Effector memory CD4-positive, alpha-beta T cell (primary cell): ENCODE results near the gene HYCC1.
"Not testable (repeated sequence)": the region's sequence is repeated elsewhere in the genome, so short reads cannot be mapped to it uniquely, and the experiment has no call there.

Source experiments
- DNase-seq, 3 donors: peaks; one replicate each; pipeline ENCODE4 v3.0.0-alpha.2; 2020
- H3K27ac ChIP-seq: 2 replicates; pipeline ENCODE4 v1.7.0; 2013; ENCODE audit warnings: mild to moderate bottlenecking, low read length, moderate library complexity; ENCODE audit not compliant: insufficient read depth, poor library complexity, severe bottlenecking
- H3K27me3 ChIP-seq: replicated peaks from 2 replicates; pipeline ENCODE4 v1.7.0; 2013; ENCODE audit warnings: mild to moderate bottlenecking, low read length; ENCODE audit not compliant: insufficient read depth, control insufficient read depth, poor library complexity, severe bottlenecking
- H3K36me3 ChIP-seq: 2 replicates; pipeline ENCODE4 v1.7.0; 2013; ENCODE audit warnings: mild to moderate bottlenecking, low read length, moderate library complexity; ENCODE audit not compliant: control insufficient read depth, insufficient read depth
- H3K4me1 ChIP-seq: 2 replicates; pipeline ENCODE4 v1.7.0; 2013; ENCODE audit warnings: low read length, mild to moderate bottlenecking; ENCODE audit not compliant: control insufficient read depth, insufficient read depth, poor library complexity, severe bottlenecking
- H3K4me3 ChIP-seq: 2 replicates; pipeline ENCODE4 v1.7.0; 2013; ENCODE audit warnings: low read length, low read depth, mild to moderate bottlenecking; ENCODE audit not compliant: insufficient read depth, poor library complexity, severe bottlenecking
- H3K9me3 ChIP-seq: 2 replicates; pipeline ENCODE4 v1.7.0; 2013; ENCODE audit warnings: mild to moderate bottlenecking, low read length, moderate library complexity; ENCODE audit not compliant: control insufficient read depth

The HYCC1 gene

GRCh38 chr7:23039674-23040073 is 25.7 kb upstream of the HYCC1 start:
- not testable (repeated sequence) for H3K27ac ChIP-seq, H3K4me3 ChIP-seq, DNase-seq, H3K27me3 ChIP-seq, H3K9me3 ChIP-seq, H3K36me3 ChIP-seq, H3K4me1 ChIP-seq

GRCh38 chr7:23035542-23036371 is 21.8 kb upstream of the HYCC1 start:
- H3K4me3 ChIP-seq, H3K4me1 ChIP-seq, DNase-seq, H3K27ac ChIP-seq, H3K9me3 ChIP-seq, H3K36me3 ChIP-seq, H3K27me3 ChIP-seq: not testable (repeated sequence)

GRCh38 chr7:23027261-23027660 is 13.3 kb upstream of the HYCC1 start:
- Histone ChIP-seq H3K27ac (no peak overlapping the region), H3K9me3 (no peaks in the 10 kb centered on the region), H3K27me3 (no peaks in the 10 kb centered on the region), H3K36me3 (no peaks in the 10 kb centered on the region), H3K4me1 (no peaks in the 10 kb centered on the region), H3K4me3 (no peak overlapping the region)
- DNase-seq, result no peak

GRCh38 chr7:23026164-23026563 is 12.2 kb upstream of the HYCC1 start:
- Histone ChIP-seq H3K27ac (no peak overlapping the region), H3K36me3 (no peaks in the 10 kb centered on the region), H3K4me1 (peaks cover 1% of the 10 kb centered on the region), H3K9me3 (no peaks in the 10 kb centered on the region), H3K4me3 (no peak overlapping the region), H3K27me3 (no peaks in the 10 kb centered on the region)
- DNase-seq, result no peak

GRCh38 chr7:23024454-23024853 is 10.5 kb upstream of the HYCC1 start:
- H3K27me3 ChIP-seq, result no peaks in the 10 kb centered on the region
- no peak for DNase-seq
- no peaks in the 10 kb centered on the region for H3K36me3 ChIP-seq
- no peaks in the 10 kb centered on the region for H3K9me3 ChIP-seq
- H3K4me1 ChIP-seq, result peaks cover 9% of the 10 kb centered on the region
- H3K4me3 ChIP-seq, result no peak overlapping the region
- H3K27ac ChIP-seq, result no peak overlapping the region

GRCh38 chr7:23022851-23023250 is 8.9 kb upstream of the HYCC1 start:
- no peak for DNase-seq
- H3K27me3 ChIP-seq, result no peaks in the 10 kb centered on the region
- peaks cover 9% of the 10 kb centered on the region for H3K4me1 ChIP-seq
- no peak overlapping the region for H3K27ac ChIP-seq
- no peak overlapping the region for H3K4me3 ChIP-seq
- no peaks in the 10 kb centered on the region for H3K9me3 ChIP-seq
- H3K36me3 ChIP-seq, result no peaks in the 10 kb centered on the region

GRCh38 chr7:23022258-23022769 is 8.4 kb upstream of the HYCC1 start:
- Histone ChIP-seq H3K27me3 (no peaks in the 10 kb centered on the region), H3K27ac (no peak overlapping the region), H3K36me3 (no peaks in the 10 kb centered on the region), H3K9me3 (no peaks in the 10 kb centered on the region), H3K4me1 (peaks cover 9% of the 10 kb centered on the region), H3K4me3 (no peak overlapping the region)
- no peak for DNase-seq

- H3K36me3 ChIP-seq, result no peaks in the 10 kb centered on the region
- no peaks in the 10 kb centered on the region for H3K9me3 ChIP-seq
- DNase-seq, result no peak
- no peak overlapping the region for H3K4me3 ChIP-seq
- no peak overlapping the region for H3K27ac ChIP-seq
- peaks cover 9% of the 10 kb centered on the region for H3K4me1 ChIP-seq
- H3K27me3 ChIP-seq, result no peaks in the 10 kb centered on the region
These were observed 7.7 kb upstream of the HYCC1 start for GRCh38 chr7:23021596-23021995.

- Histone ChIP-seq H3K4me3 (no peak overlapping the region), H3K27ac (no peak overlapping the region), H3K9me3 (no peaks in the 10 kb centered on the region), H3K36me3 (no peaks in the 10 kb centered on the region), H3K27me3 (no peaks in the 10 kb centered on the region), H3K4me1 (peaks cover 9% of the 10 kb centered on the region)
- no peak for DNase-seq
These were observed 6.9 kb upstream of the HYCC1 start for GRCh38 chr7:23020742-23021401.

GRCh38 chr7:23018750-23019149 is 4.8 kb upstream of the HYCC1 start:
- Histone ChIP-seq H3K9me3 (no peaks in the 10 kb centered on the region), H3K27ac (no peak overlapping the region), H3K4me1 (peaks cover 16% of the 10 kb centered on the region), H3K36me3 (no peaks in the 10 kb centered on the region), H3K4me3 (no peak overlapping the region), H3K27me3 (no peaks in the 10 kb centered on the region)
- DNase-seq, result no peak
